Sigmoid colon (tissue), 7 donors: ENCODE results near the gene CORO2B. TPM values are rescaled to one million over a fixed set of nuclear protein-coding genes. Genes with fewer than 3 reads are reported as not detected.

ENCODE experiments used
- DNase-seq: peaks from one replicate; pipeline ENCODE4 v3.0.0-alpha.2; 2019
- H3K27ac ChIP-seq, 4 donors: fragments of 200-600 bp; sonication (generic); one replicate each; pipeline ENCODE4 v1.5.1; 2016 to 2019; ENCODE audit warnings: mild to moderate bottlenecking in 1 of 4
- H3K27me3 ChIP-seq, 3 donors: fragments of 200-600 bp; sonication (generic); one replicate each; pipeline ENCODE4 v1.5.1; 2019; ENCODE audit warnings: mild to moderate bottlenecking in 1 of 3
- H3K36me3 ChIP-seq, 4 donors: fragments of 200-600 bp; sonication (generic); one replicate each; pipeline ENCODE4 v1.5.1; 2016 to 2019
- H3K4me1 ChIP-seq, 4 donors: fragments of 200-600 bp; sonication (generic); one replicate each; pipeline ENCODE4 v1.5.1; 2017 to 2019
- H3K4me3 ChIP-seq, 4 donors: fragments of 200-600 bp; sonication (generic); one replicate each; pipeline ENCODE4 v1.5.1; 2017 to 2019; ENCODE audit warnings: mild to moderate bottlenecking in 2 of 4, moderate library complexity in 1 of 4
- H3K9me3 ChIP-seq, 4 donors: fragments of 200-600 bp in 3 of 4; sonication (generic) in 3 of 4; one replicate each; pipeline versions ENCODE4 v1.5.1 to v1.6.1; 2013 to 2019
- CTCF ChIP-seq, 4 experiments: fragments of 450-650 bp in 3 of 4; fragments of 200-600 bp in 1 of 4; IDR thresholded peaks; one replicate each; pipeline ENCODE4 v1.5.1; 2016 to 2019; ENCODE audit warnings: antibody characterized with exemption in 4 of 4, mild to moderate bottlenecking in 3 of 4, moderate library complexity in 2 of 4
- EP300 ChIP-seq, 4 donors: sonication (generic); formaldehyde crosslinking; IDR thresholded peaks; one replicate each; pipeline ENCODE4 v1.6.1; 2017; ENCODE audit warnings: antibody characterized with exemption in 4 of 4
- POLR2A ChIP-seq, 2 donors: fragments of 450-650 bp; IDR thresholded peaks; one replicate each; pipeline ENCODE4 v1.6.1; 2016; ENCODE audit warnings: antibody characterized with exemption in 2 of 2, mild to moderate bottlenecking in 2 of 2, moderate library complexity in 2 of 2
- POLR2AphosphoS5 ChIP-seq, 4 donors: sonication (generic); formaldehyde crosslinking; IDR thresholded peaks; one replicate each; pipeline ENCODE4 v1.6.1; 2017; ENCODE audit warnings: antibody characterized with exemption in 4 of 4
- WGBS, 2 donors: extraction: QIAGEN DNeasy Blood & Tissue Kit; methylation state at CpG; one replicate each; pipeline ENCODE4 v1.1.7; 2013; 5-methylcytosine and 5-hydroxymethylcytosine counted together
- intact Hi-C: fragments of 100-400 bp; cut with DNase I; formaldehyde crosslinking; loops from one replicate; pipeline ENCODE4 v1.15.1; 2023
- polyA plus RNA-seq, 3 donors: library from polyadenylated mRNA; stranded (reverse); fragments of 200-250 nt; gene quantifications; one replicate each; pipeline ENCODE4 v1.2.3, GENCODE V29; 2013
- total RNA-seq, 4 donors: library from RNA; depleted of rRNA; stranded (reverse); fragments of >200 nt; gene quantifications; one replicate each; pipeline ENCODE4 v1.1.0, GENCODE V29; 2016
- donor health status: healthy with polysubstance abuse.
- donor health status: Bipolar disorder and iron deficiency.
- donor health status: healthy.

CORO2B gene
- total and polyA plus RNA-seq, 7 donors = 0.46 to 3.9 (median 3.1) TPM

GRCh38 chr15:68687136-68687735 is 108.4 kb downstream of the CORO2B start:
- H3K4me3 ChIP-seq = no peak overlapping the region
- intact Hi-C loops = no loop called here
- no peaks in the 10 kb centered on the region for H3K4me1 ChIP-seq
- WGBS, 2 donors = 72 to 85% methylated on average over 8 of the region's 8 CpGs
- H3K27me3 ChIP-seq = no peaks in the 10 kb centered on the region
- DNase-seq = peak; percentile 14
- TF ChIP-seq POLR2A (IDR thresholded peaks at IDR 0.05) (no peak), POLR2AphosphoS5 (IDR thresholded peaks at IDR 0.05) (no peak), EP300 (IDR thresholded peaks at IDR 0.05) (no peak)
- H3K27ac ChIP-seq = no peak overlapping the region
- H3K36me3 ChIP-seq = no peaks in the 10 kb centered on the region
- no peaks in the 10 kb centered on the region for H3K9me3 ChIP-seq

GRCh38 chr15:68691705-68692104 is 112.9 kb downstream of the CORO2B start:
- intact Hi-C loops = no loop called here
- no peak overlapping the region for H3K27ac ChIP-seq

GRCh38 chr15:68693071-68693470 is 114.3 kb downstream of the CORO2B start:
- Histone ChIP-seq H3K9me3 (no peaks in the 10 kb centered on the region), H3K27me3 (no peaks in the 10 kb centered on the region), H3K4me3 (no peak overlapping the region), H3K36me3 (no peaks in the 10 kb centered on the region), H3K27ac (no peak overlapping the region), H3K4me1 (peaks cover 0 to 7% (median 2%) of the 10 kb centered on the region in 4 donors)
- WGBS, 2 donors = 23 to 35% methylated on average over 3 of the region's 3 CpGs
- intact Hi-C loops = no loop called here
- no peak for DNase-seq
- TF ChIP-seq POLR2A (IDR thresholded peaks at IDR 0.05) (no peak), POLR2AphosphoS5 (IDR thresholded peaks at IDR 0.05) (no peak), CTCF (IDR thresholded peaks at IDR 0.05) (no peak)

More at GRCh38 chr15:68691705-68692104, 112.9 kb downstream of the CORO2B start:
- no peak for DNase-seq
- TF ChIP-seq EP300 (IDR thresholded peaks at IDR 0.05) (no peak), CTCF (IDR thresholded peaks at IDR 0.05) (no peak), POLR2A (IDR thresholded peaks at IDR 0.05) (no peak), POLR2AphosphoS5 (IDR thresholded peaks at IDR 0.05) (no peak)
- Histone ChIP-seq H3K4me1 (peaks cover 0 to 7% (median 2%) of the 10 kb centered on the region in 4 donors), H3K27me3 (no peaks in the 10 kb centered on the region), H3K36me3 (no peaks in the 10 kb centered on the region), H3K9me3 (no peaks in the 10 kb centered on the region), H3K4me3 (no peak overlapping the region)
- 17 to 64% methylated on average over 6 of the region's 6 CpGs for WGBS, 2 donors

GRCh38 chr15:68694111-68694510 is 115.3 kb downstream of the CORO2B start:
- no peaks in the 10 kb centered on the region for H3K36me3 ChIP-seq
- peaks cover 0 to 7% (median 2%) of the 10 kb centered on the region in 4 donors for H3K4me1 ChIP-seq
- intact Hi-C loops = no loop called here
- no peak for DNase-seq
- H3K27ac ChIP-seq = no peak overlapping the region
- TF ChIP-seq EP300 (IDR thresholded peaks at IDR 0.05) (no peak), POLR2AphosphoS5 (IDR thresholded peaks at IDR 0.05) (no peak), CTCF (IDR thresholded peaks at IDR 0.05) (no peak), POLR2A (IDR thresholded peaks at IDR 0.05) (no peak)
- WGBS, 2 donors = 92% methylated on average over 4 of the region's 4 CpGs
- no peaks in the 10 kb centered on the region for H3K27me3 ChIP-seq
- H3K9me3 ChIP-seq = no peaks in the 10 kb centered on the region
- H3K4me3 ChIP-seq = no peak overlapping the region

- Histone ChIP-seq H3K27ac (no peak overlapping the region), H3K9me3 (no peaks in the 10 kb centered on the region), H3K4me1 (peaks cover 0 to 12% (median 7%) of the 10 kb centered on the region in 4 donors), H3K36me3 (no peaks in the 10 kb centered on the region), H3K27me3 (no peaks in the 10 kb centered on the region), H3K4me3 (no peak overlapping the region)
- WGBS, 2 donors = 79 to 84% methylated on average over 9 of the region's 9 CpGs
- no peak for TF ChIP-seq CTCF (IDR thresholded peaks at IDR 0.05)
- no peak for TF ChIP-seq POLR2A (IDR thresholded peaks at IDR 0.05)
- TF ChIP-seq EP300 (IDR thresholded peaks at IDR 0.05) = no peak
- no peak for TF ChIP-seq POLR2AphosphoS5 (IDR thresholded peaks at IDR 0.05)
- intact Hi-C loops = no loop called here
- DNase-seq = no peak
Measured at GRCh38 chr15:68695061-68695595, 116.3 kb downstream of the CORO2B start.
